Stomach (tissue), 9 donors: ENCODE measurements around the gene LCORL. TPM values are rescaled to one million over a fixed set of nuclear protein-coding genes. Genes with fewer than 3 reads are reported as not detected.

ENCODE experiments used
- DNase-seq, 2 donors: peaks; one replicate each; pipeline versions ENCODE4 v3.0.0 to v3.0.0-alpha.2; 2013 to 2019
- H3K27ac ChIP-seq, 5 donors: fragments of 200-600 bp in 4 of 5; sonication (generic) in 4 of 5; one replicate each; pipeline ENCODE4 v1.5.1; 2013 to 2019; ENCODE audit warnings: mild to moderate bottlenecking in 1 of 5, moderate library complexity in 1 of 5
- H3K27me3 ChIP-seq, 3 donors: fragments of 200-600 bp; sonication (generic); one replicate each; pipeline ENCODE4 v1.5.1; 2017 to 2019; ENCODE audit warnings: mixed run types in 1 of 3
- H3K36me3 ChIP-seq, 4 donors: fragments of 200-600 bp; sonication (generic); 1 replicate in 3 of 4; 2 replicates in 1 of 4; pipeline ENCODE4 v1.5.1; 2016 to 2019
- H3K4me1 ChIP-seq, 4 donors: fragments of 200-600 bp; sonication (generic); one replicate each; pipeline ENCODE4 v1.5.1; 2016 to 2019
- H3K4me3 ChIP-seq, 4 donors: fragments of 200-600 bp; sonication (generic) in 3 of 4; one replicate each; pipeline ENCODE4 v1.5.1; 2016 to 2019; ENCODE audit warnings: mild to moderate bottlenecking in 1 of 4
- H3K9me3 ChIP-seq, 4 donors: fragments of 200-600 bp; sonication (generic); one replicate each; pipeline ENCODE4 v1.5.1; 2016 to 2019
- EP300 ChIP-seq: sonication (generic); formaldehyde crosslinking; IDR thresholded peaks from one replicate; pipeline ENCODE4 v1.6.1; 2017; ENCODE audit warnings: antibody characterized with exemption
- POLR2A ChIP-seq, 4 donors: fragments of 450-650 bp; IDR thresholded peaks; one replicate each; pipeline ENCODE4 v1.6.1; 2016; ENCODE audit warnings: antibody characterized with exemption in 4 of 4, control low read depth in 2 of 4, mild to moderate bottlenecking in 1 of 4, moderate library complexity in 1 of 4
- POLR2AphosphoS5 ChIP-seq, 3 donors: sonication (generic); formaldehyde crosslinking; IDR thresholded peaks; one replicate each; pipeline ENCODE4 v1.6.1; 2016; ENCODE audit warnings: antibody characterized with exemption in 3 of 3
- WGBS, 5 donors: extraction: QIAGEN DNeasy Blood & Tissue Kit in 3 of 5; methylation state at CpG; one replicate each; pipeline versions ENCODE4 v1.1.5 to v1.1.7; 2013 to 2018; 5-methylcytosine and 5-hydroxymethylcytosine counted together
- intact Hi-C: fragments of 100-400 bp; cut with DNase I; formaldehyde crosslinking; loops from one replicate; pipeline ENCODE4 v1.15.1; 2023; ENCODE audit warnings: low total_unique reads
- polyA plus RNA-seq, 3 donors: library from polyadenylated mRNA; stranded (reverse); fragments of 200-250 nt; gene quantifications; one replicate each; pipeline ENCODE4 v1.2.3, GENCODE V29; 2013
- total RNA-seq, 5 donors: library from RNA; depleted of rRNA; stranded (reverse); fragments of >200 nt; gene quantifications; one replicate each; pipeline versions ENCODE4 v1.1.0 to v1.2.3, GENCODE V29; 2014 to 2016
- TF ChIP-seq, protein P1 (sequence below), 7 experiments: fragments of 450-650 bp in 4 of 7; fragments of 200-600 bp in 3 of 7; sonication (generic) in 3 of 7; IDR thresholded peaks; one replicate each; pipeline ENCODE4 v1.5.1; 2016 to 2019; ENCODE audit warnings: antibody characterized with exemption in 7 of 7, control low read depth in 2 of 7, mild to moderate bottlenecking in 1 of 7
- donor health status: healthy with polysubstance abuse.
- donor health status: Bipolar disorder and iron deficiency.
- donor health status: healthy.

LCORL gene
- total and polyA plus RNA-seq, 8 donors: 1.8 to 28.1 (median 8.2) TPM

DNA sequence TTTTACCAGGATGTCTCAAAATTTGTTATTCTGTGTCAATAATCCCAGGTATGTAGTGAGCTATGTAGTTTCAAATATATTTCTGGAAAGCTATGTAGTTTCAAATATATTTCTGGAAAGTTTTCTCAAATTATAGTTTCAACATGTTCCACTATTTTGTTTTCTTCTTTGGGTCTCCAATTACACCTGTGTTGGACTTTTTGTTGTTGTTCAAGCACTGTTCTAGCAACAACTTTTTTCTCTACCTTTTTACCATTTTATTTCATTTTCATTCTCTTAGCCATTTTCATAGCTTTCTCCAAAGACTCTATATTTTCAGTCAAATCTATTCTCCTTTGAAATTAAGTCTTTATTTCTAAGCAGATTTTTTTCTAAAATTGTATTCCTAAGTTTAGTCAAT lies 88.4 kb downstream of the LCORL start:
- peaks cover 0 to 20% (median 5%) of the 10 kb centered on the region in 4 donors for H3K9me3 ChIP-seq
- H3K36me3 ChIP-seq: peaks cover 0 to 6% (median 0%) of the 10 kb centered on the region in 4 donors
- H3K4me1 ChIP-seq: no peaks in the 10 kb centered on the region
- no peak overlapping the region for H3K4me3 ChIP-seq
- no peak for TF ChIP-seq POLR2AphosphoS5 (IDR thresholded peaks at IDR 0.05)
- TF ChIP-seq POLR2A (IDR thresholded peaks at IDR 0.05): no peak
- TF ChIP-seq, protein P1, sequence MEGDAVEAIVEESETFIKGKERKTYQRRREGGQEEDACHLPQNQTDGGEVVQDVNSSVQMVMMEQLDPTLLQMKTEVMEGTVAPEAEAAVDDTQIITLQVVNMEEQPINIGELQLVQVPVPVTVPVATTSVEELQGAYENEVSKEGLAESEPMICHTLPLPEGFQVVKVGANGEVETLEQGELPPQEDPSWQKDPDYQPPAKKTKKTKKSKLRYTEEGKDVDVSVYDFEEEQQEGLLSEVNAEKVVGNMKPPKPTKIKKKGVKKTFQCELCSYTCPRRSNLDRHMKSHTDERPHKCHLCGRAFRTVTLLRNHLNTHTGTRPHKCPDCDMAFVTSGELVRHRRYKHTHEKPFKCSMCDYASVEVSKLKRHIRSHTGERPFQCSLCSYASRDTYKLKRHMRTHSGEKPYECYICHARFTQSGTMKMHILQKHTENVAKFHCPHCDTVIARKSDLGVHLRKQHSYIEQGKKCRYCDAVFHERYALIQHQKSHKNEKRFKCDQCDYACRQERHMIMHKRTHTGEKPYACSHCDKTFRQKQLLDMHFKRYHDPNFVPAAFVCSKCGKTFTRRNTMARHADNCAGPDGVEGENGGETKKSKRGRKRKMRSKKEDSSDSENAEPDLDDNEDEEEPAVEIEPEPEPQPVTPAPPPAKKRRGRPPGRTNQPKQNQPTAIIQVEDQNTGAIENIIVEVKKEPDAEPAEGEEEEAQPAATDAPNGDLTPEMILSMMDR (IDR thresholded peaks at IDR 0.05): no peak
- no peak for TF ChIP-seq EP300
- intact Hi-C loops: no loop called here
- no peak overlapping the region for H3K27ac ChIP-seq
- DNase-seq: no peak
- no peaks in the 10 kb centered on the region for H3K27me3 ChIP-seq

DNA sequence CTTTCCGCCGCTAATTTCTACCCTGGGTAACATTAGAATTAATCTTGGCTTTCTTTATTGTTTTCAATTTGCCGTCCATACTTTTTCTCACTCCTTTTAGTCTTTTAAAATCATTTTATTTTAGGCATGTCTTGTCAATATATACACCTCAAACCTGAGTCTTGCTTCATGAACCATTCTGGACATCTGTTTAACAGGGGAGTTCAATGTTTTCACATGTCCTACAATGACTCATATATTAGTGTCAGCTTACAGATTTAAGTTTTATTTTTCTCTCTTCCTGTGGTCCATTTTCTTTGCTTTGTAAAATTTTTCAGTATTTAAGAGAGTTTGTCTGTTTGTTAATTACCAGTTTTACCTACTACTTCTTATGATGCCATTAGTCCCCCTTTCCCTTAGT lies 89.5 kb downstream of the LCORL start:
- no peak for TF ChIP-seq POLR2A (IDR thresholded peaks at IDR 0.05)
- TF ChIP-seq EP300: no peak
- no peak for TF ChIP-seq POLR2AphosphoS5 (IDR thresholded peaks at IDR 0.05)
- TF ChIP-seq, protein P1 (IDR thresholded peaks at IDR 0.05): no peak
- WGBS, 5 donors: 64 to 97% (median 67%) methylated on average over 3 of the region's 3 CpGs
- Histone ChIP-seq H3K27me3 (no peaks in the 10 kb centered on the region), H3K4me3 (no peak overlapping the region), H3K27ac (no peak overlapping the region), H3K4me1 (no peaks in the 10 kb centered on the region), H3K9me3 (peaks cover 0 to 20% (median 5%) of the 10 kb centered on the region in 4 donors), H3K36me3 (peaks cover 0 to 6% (median 0%) of the 10 kb centered on the region in 4 donors)
- DNase-seq: no peak
- intact Hi-C loops: no loop called here

DNA sequence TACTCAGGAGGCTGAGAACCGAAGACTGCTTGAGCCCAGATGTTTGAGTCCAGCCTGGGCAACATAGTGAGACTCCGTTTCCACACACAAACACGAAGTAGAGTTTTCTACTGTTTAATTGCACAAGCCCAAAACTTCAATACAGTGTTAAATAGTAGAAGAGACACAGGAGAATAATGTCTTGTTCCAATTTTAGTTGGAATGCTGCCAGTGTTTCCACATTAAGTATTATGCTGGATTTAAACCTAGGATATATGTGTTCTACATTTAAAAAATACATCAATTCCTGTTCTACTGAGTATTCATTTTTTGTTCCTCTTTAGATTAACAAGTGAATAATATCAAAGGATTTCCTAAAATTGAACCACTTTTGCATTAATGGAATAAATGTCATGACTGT lies 91.3 kb downstream of the LCORL start:
- Histone ChIP-seq H3K4me3 (no peak overlapping the region), H3K27ac (no peak overlapping the region), H3K36me3 (peaks cover 0 to 8% (median 2%) of the 10 kb centered on the region in 4 donors), H3K9me3 (peaks cover 0 to 20% (median 5%) of the 10 kb centered on the region in 4 donors), H3K27me3 (no peaks in the 10 kb centered on the region), H3K4me1 (no peaks in the 10 kb centered on the region)
- DNase-seq: peak in 1 of 2 donors; percentile 12
- WGBS, 5 donors: 80 to 95% (median 88%) methylated on average over 3 of the region's 3 CpGs
- intact Hi-C loops: no loop called here
- no peak for TF ChIP-seq POLR2A (IDR thresholded peaks at IDR 0.05)

DNA sequence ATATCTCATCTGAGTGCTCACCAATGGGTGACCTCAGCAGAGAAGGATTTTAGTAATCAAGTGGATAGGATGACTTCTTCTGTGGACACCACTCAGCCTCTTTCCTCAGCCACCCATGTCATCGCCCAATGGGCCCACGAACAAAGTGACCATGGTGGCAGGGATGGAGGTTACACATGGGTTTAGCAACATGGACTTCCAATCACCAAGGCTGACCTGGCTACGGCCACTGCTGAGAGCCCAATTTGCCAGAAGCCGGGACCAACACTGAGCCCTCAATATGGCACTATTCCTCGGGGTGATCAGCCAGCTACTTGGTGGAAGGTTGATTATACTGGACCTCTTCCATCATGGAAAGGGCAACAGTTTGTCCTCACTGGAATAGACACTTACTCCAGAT lies 97.4 kb downstream of the LCORL start:
- WGBS, 5 donors: 91 to 99% (median 98%) methylated on average over 5 of the region's 5 CpGs
- H3K4me3 ChIP-seq: no peak overlapping the region

DNA sequence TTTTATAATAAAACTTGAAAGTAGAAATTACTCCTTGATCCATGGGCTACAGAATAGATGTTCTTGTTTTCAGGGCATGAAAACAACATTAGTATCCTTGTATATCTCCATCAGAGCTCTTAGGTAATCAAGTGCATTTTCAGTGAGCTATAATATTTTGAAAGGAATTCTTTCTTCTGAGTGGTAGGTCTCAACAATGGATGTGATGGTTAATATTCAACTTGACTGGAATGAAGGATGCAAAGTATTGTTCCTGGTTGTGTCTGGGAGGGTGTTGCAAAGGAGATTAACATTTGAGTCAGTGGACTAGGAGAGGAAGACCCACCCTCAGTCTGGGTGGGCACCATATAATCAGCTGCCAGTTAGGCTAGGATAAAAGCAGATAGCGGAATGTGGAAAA lies 100.1 kb downstream of the LCORL start:
- TF ChIP-seq EP300: no peak
- TF ChIP-seq, protein P1 (IDR thresholded peaks at IDR 0.05): no peak
- no peak for TF ChIP-seq POLR2A (IDR thresholded peaks at IDR 0.05)
- TF ChIP-seq POLR2AphosphoS5 (IDR thresholded peaks at IDR 0.05): no peak
- Histone ChIP-seq H3K27me3 (no peaks in the 10 kb centered on the region), H3K4me1 (no peaks in the 10 kb centered on the region), H3K4me3 (no peak overlapping the region), H3K9me3 (no peaks in the 10 kb centered on the region), H3K27ac (no peak overlapping the region), H3K36me3 (peaks cover 0 to 14% (median 12%) of the 10 kb centered on the region in 4 donors)
- WGBS, 5 donors: 93 to 100% (median 95%) methylated on average over 1 of the region's 1 CpG
- DNase-seq: no peak
- intact Hi-C loops: no loop called here

More for the DNA sequence above, 97.4 kb downstream of the LCORL start:
- no peak for DNase-seq
- Histone ChIP-seq H3K9me3 (peaks cover 0 to 10% (median 0%) of the 10 kb centered on the region in 4 donors), H3K4me1 (no peaks in the 10 kb centered on the region), H3K27me3 (no peaks in the 10 kb centered on the region), H3K27ac (no peak overlapping the region), H3K36me3 (peaks cover 0 to 14% (median 12%) of the 10 kb centered on the region in 4 donors)
- intact Hi-C loops: no loop called here
- TF ChIP-seq, protein P1 (IDR thresholded peaks at IDR 0.05): no peak
- no peak for TF ChIP-seq POLR2AphosphoS5 (IDR thresholded peaks at IDR 0.05)
- no peak for TF ChIP-seq EP300
- TF ChIP-seq POLR2A (IDR thresholded peaks at IDR 0.05): no peak
